NCI-H2029 treated with DMSO at 0.1 percent for 48 hours (cell line): ENCODE results near the gene MSN.

ENCODE experiments used
- DNase-seq: peaks from one replicate; lab custom pipeline; 2025; lab: John Stamatoyannopoulos, UW

MSN gene

GRCh38 chrX:65674204-65674893 is 6.9 kb downstream of the MSN start:
- DNase-seq = no peak

DNA sequence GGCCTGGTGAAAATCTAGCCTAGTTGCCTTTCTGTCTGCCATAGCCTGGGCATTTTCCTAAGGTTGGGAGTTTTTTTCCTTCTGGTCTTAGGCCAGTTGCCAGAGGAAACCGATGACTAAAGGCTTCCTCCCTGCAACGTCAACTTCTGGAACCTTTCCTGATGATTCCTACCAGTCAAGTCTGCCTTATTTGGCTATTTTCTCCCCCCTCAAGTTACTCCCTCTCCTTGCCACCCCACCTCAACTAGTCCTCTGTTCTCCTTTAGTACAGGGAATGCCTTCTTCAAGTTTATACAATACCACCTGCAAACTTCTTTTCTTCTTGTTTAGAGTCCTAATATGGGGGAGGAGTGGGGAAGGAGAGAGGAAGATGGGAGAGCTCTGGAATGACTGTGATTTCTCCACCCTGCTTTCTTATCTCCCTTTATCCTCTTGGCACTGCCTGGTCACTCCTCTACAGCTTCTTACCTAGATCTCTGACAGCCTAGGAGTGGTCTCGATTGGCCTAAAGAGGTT is 10.6 kb downstream of the MSN start:
- DNase-seq = no peak

DNA sequence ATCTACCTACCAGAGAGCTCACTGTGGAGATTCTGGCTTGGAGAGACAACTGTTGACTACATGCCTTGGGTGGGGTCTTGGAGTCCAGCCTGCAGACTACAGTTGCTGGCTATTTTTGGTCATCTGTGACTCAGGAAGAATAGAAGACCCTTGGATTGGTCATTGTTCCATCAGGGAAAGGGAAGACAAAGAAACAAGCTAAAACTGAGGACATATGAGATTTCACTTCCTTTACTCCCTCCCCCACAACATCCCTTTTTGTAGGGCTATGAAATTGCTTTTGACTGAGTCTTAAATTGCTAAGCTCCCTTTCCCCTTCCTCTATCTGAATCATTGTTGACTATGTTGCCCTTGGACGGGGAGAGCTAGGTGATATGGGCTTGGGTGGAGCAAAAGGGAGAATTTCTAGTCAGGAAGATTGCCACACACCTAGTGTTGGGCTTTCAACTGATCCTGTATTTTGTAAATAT is 11.7 kb downstream of the MSN start:
- no peak for DNase-seq

DNA sequence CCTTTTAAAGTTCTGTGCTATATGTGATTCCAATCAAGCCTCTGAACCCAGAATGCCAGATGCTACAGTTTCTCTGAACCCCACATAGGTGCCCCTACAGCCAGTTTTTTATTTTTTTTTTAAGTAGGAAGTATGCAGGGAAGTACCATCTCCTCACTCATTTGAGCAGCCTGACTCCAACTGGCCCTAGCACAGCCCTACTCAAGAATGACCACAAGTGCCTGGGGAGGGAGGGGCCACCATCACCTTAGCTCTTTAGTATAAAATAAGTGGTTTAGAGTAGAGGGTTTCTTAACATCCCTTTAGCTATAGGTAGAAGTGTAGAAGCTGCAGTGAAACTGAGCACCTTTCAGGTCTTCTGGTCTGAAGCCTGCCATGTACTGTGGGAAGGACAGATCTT is 14.4 kb downstream of the MSN start:
- no peak for DNase-seq

DNA sequence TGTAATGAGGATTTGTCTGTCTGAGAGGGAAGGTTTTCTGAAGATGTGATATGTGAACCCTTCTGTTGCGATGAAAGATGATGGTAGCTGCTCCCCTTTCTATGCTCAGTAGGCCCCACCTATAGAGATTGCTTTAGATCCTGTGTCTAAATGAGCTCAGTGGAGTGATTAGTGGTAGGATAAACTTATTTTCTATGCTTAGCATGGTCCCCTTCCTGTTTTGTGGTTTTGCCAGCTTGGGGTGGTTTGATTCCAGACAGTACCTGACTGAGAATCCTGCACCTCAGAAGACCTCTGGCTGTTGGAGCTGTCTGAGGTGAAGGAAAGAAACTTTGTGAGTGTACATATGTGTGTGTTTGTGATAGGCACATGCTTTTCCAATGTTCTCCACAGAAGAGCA is 17.7 kb downstream of the MSN start:
- DNase-seq = no peak

- DNase-seq = no peak
These were observed 18.8 kb downstream of the MSN start for GRCh38 chrX:65686236-65686635.

DNA sequence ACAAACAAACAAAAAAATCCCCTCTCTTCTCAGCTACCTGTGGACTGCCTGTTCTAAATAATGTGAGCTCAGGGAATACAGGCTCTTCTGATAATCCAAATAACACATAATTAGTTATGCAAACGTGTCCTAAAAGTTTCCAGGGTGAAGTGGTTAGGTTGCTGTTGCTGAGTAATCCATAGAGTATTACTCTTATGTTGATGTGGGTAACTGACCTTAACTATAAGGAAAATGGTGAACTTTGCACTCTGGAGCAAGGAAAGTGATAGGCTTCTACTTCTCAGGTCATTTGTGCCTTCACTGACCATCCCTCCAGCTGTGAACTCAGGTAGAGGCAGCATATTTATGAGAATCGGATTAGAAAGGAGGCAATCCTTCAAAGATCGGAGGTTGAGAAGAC is 19.9 kb downstream of the MSN start:
- DNase-seq = no peak

DNA sequence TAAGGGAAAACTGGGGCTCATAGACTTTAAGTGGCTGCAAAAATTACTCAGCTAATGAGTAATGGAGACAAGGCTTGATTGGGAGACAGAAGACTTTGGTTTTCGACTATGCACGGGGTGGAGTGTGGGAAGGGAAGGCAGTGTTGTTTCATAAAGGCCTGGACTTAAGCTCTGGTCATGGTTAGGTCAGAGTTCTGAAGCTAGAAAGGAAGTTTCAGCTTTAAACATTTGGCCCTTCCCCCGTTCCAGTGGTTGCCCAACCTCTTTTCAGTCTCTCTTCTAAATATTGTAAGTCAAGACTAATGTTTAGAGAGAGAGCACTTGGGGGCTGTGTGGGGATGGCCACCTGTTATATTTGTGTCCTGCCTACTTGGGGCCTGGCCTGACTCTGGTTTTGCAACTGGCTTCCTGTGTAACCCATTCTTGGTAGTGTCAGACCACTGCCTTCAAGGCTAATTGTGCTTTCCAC is 21.0 kb downstream of the MSN start:
- DNase-seq = no peak

- DNase-seq = no peak
These were observed 21.9 kb downstream of the MSN start for GRCh38 chrX:65689377-65689776.

DNA sequence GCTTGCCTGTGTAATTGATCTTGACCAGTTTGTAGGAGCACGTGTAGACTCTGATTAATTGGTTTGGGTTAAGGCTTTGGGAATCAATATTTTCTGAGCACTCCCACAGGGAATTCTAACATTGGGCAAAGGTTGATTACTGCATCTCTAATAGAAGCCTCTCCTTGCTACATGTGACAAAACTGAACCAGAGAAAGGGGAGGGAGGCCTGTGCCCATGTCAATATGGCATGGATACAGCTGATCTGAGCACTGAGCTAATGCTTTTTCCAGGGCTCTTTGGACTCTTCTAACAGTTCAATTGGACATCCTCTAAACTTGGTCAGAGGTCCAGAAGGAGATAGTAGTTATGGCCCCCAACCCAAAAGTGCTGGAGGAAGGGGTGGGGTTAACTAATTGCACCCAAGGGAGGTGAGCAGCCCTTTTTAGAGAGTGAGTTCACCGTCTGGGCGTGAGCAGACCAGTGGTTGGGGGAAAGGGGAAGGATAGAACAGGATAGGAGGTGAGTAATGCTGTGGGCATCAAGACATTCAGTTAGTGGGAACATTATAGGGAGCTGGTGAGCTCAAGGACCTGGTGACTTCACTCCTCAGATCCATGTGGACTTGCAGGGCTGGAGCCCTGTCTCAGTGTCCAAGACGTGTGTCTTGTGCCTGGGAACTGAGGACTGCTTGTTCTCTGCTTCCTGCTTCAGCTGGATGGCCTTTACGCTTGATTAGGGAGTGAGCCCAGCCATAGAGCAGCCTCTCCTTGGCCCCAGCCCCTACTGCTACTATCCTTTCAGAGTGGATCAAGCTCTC is 22.8 kb downstream of the MSN start:
- DNase-seq = no peak

GRCh38 chrX:65695849-65696449 is 28.5 kb downstream of the MSN start:
- no peak for DNase-seq

DNA sequence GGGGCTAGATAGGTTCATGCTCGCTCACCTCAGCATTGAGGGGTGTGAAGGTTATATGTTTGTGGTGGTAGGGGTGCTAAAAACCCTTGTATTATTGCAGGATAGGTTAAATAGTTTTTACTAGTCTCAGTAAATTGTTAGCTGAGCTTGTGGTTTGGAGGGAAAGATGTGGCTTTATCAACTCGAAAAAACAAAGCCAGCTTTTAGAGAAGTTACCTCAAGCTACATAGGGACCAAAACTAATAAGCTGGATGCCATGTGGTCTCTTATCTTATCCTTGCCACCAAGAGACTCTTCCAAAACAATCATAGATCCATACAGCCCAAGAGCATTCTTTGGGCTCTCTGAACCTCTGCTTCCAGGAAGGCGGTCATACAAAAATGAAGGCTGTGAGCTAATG is 29.2 kb downstream of the MSN start:
- DNase-seq = no peak

DNA sequence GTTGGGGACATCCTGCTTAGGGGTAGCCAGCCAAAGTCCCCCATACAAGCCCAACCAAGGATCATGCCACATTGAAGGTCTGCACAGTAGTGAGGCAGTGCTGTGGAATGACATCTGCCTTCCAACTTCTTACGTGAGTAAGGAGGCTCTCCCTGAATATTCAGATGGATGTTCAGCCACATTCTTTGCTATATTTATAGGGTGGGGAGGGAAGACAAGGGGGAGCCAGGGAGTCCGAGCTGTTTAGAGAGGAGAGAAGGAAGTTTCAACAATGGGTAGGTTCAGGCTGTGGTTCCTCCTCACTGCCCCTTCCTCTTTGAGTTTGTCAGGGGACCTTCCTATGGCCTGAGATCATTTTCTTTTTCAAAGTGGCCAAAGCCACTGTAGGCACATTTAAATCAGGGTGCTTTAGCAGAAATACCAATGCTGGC is 29.8 kb downstream of the MSN start:
- DNase-seq = no peak

GRCh38 chrX:65697915-65698796 is 30.7 kb downstream of the MSN start:
- no peak for DNase-seq

DNA sequence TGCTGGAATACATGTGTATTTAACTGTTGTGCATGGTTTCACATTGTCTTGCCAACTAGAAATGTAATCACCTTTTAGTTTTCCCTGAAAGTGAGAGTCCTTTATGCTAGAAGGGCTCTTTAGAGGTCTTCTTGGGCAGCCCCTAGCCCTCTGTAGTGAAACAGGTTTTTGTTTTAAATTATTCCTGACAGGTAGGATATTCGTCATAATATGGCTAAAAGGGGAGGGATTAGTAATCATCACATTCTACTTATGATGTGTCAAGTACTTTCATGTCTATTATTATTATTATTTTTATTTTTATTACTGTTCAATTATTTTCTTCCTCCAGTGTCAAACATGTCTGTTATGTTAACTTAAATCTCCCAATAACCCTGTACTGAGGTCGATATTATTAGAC is 35.5 kb downstream of the MSN start:
- no peak for DNase-seq

GRCh38 chrX:65705439-65705838 is 38.0 kb downstream of the MSN start:
- DNase-seq = no peak

- peak; percentile 50 for DNase-seq
These were observed 38.8 kb downstream of the MSN start for GRCh38 chrX:65706041-65706828.

GRCh38 chrX:65707151-65707550 is 39.7 kb downstream of the MSN start:
- peak; percentile 56 for DNase-seq

- DNase-seq = no peak
These were observed 44.8 kb downstream of the MSN start for GRCh38 chrX:65712005-65712806.

DNA sequence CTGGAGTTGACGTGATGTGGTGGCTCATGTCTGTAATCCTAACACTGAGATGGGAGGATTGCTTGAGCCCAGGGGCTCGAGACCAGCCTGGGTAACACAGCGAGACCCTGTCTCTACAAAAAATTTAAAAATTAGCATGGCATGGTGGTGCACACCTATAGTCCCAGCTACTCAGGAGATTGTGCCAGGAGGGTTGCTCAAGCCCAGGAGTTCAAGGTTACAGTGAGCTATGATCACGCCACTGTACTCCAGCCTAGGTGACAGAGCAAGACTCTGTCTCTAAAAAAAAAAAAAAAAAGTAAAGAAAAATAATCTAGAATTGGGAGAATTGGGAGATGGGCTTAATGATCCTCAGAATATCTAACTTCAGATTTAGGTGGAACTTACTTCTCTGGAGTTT is 51.1 kb downstream of the MSN start:
- no peak for DNase-seq
